ENCODE measurements around the gene COX6B2. TPM values are rescaled to one million over a fixed set of nuclear protein-coding genes. Genes with fewer than 3 reads are reported as not detected.
A peak's percentile ranks its signal among the peaks of the same experiment; 100 is the strongest.

COX6B2 gene
- total and polyA plus RNA-seq, 2 donors (not counting 1 experiment from before 2014, with no cell fraction given) = 0.14 to 0.17 TPM

DNA sequence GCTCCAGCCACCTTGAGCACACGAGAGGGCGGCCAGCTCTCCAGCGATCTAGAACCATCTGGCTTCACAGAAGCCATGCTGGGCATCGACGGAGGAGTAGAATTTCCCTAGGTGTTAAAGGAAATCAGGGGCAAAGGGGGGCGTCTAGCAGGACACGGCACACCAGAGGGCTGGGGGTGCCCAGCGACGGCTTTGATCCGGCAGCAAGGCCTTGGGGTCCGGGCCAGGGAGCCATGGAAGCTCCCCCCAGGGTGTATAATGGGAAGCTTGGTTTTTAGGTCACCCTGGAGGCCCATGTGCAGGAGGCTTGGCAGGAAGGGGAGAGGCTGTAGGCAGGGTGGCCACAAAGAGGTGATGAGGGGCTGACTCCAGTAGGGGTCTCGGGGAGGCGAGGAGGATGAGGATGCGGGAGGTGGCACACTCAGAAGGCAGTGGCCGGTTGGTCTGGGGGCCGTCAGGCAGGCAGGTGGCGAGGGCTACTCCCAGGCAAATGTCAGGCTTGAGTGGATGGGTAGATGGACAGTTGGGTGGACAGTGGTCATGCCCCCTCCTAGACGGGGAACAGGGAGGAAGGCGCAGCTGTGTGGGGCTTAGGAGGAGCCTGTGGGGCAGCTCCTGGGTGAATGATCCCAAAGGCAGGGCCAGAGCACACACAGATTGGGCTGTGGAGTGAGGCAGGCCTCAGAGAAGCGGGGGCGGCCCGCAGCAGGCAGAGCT lies 9.3 kb downstream of the COX6B2 start:
- no peaks in the 10 kb centered on the region for H4K20me1 ChIP-seq (ENCODE audit: control insufficient read depth, extremely low read depth, insufficient read depth, low read length)
- H3K4me3 ChIP-seq (replicated peaks in 1 of 4; ENCODE audit: control extremely low read depth in 1 of 4, insufficient read depth in 1 of 4, low read depth in 3 of 4, low read length in 4 of 4) = no peak overlapping the region
- no peaks in the 10 kb centered on the region for H3K79me2 ChIP-seq (ENCODE audit: control insufficient read depth, insufficient read depth, low read length)
- no peak for DNase-seq (ENCODE audit: low read depth in 2 of 2)
- no peak for TF ChIP-seq EZH2 (IDR thresholded peaks at IDR 0.05; ENCODE audit: low read length, missing control alignments)
- TF ChIP-seq, protein P1, sequence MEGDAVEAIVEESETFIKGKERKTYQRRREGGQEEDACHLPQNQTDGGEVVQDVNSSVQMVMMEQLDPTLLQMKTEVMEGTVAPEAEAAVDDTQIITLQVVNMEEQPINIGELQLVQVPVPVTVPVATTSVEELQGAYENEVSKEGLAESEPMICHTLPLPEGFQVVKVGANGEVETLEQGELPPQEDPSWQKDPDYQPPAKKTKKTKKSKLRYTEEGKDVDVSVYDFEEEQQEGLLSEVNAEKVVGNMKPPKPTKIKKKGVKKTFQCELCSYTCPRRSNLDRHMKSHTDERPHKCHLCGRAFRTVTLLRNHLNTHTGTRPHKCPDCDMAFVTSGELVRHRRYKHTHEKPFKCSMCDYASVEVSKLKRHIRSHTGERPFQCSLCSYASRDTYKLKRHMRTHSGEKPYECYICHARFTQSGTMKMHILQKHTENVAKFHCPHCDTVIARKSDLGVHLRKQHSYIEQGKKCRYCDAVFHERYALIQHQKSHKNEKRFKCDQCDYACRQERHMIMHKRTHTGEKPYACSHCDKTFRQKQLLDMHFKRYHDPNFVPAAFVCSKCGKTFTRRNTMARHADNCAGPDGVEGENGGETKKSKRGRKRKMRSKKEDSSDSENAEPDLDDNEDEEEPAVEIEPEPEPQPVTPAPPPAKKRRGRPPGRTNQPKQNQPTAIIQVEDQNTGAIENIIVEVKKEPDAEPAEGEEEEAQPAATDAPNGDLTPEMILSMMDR (conservative IDR thresholded peaks at IDR 0.05 in 1 of 2, IDR thresholded peaks at IDR 0.05 in 1 of 2; ENCODE audit: low read depth in 1 of 2, low read length in 2 of 2) = no peak
- peaks cover 5% of the 10 kb centered on the region for H3K4me1 ChIP-seq (ENCODE audit: control insufficient read depth, extremely low read depth, insufficient read depth, low read length)
- H3K36me3 ChIP-seq (ENCODE audit: control insufficient read depth, insufficient read depth, low read length) = peaks cover 4% of the 10 kb centered on the region
- H3K9ac ChIP-seq (ENCODE audit: insufficient read depth, low read length) = no peak overlapping the region
- H2AFZ ChIP-seq (ENCODE audit: low read length) = no peak overlapping the region
- H3K4me2 ChIP-seq (ENCODE audit: extremely low read depth, insufficient read depth, low read length) = no peak overlapping the region
- H3K27me3 ChIP-seq (ENCODE audit: control insufficient read depth, insufficient read depth, low read length) = no peaks in the 10 kb centered on the region
- no peaks in the 10 kb centered on the region for H3K9me3 ChIP-seq (ENCODE audit: control insufficient read depth, insufficient read depth, low read depth, low read length)
- no peak overlapping the region for H3K27ac ChIP-seq (ENCODE audit: insufficient read depth, low read length)

DNA sequence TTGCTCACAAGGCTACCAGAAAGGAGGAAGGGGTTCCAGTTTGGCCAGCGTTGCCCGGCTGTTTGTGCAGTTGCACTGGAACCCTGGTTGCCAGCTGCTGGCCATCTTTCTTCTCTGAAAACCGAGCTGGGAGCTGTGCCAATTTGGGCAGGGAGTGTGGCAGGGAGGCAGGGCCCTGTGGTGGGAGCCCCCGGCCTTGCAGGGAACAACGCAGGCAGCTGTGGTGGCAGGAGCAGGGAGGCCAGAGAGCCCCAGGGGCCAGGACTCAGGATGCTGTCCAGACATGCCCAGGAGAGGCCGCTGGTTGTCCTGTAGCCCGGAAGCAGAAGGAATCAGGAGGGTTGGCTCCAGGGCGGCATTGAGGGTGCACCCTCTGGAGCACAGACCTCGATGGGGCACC lies 10.1 kb downstream of the COX6B2 start:
- no peaks in the 10 kb centered on the region for H4K20me1 ChIP-seq (ENCODE audit: control insufficient read depth, extremely low read depth, insufficient read depth, low read length)
- no peaks in the 10 kb centered on the region for H3K9me3 ChIP-seq (ENCODE audit: control insufficient read depth, insufficient read depth, low read depth, low read length)
- no peak overlapping the region for H2AFZ ChIP-seq (ENCODE audit: low read length)
- H3K27ac ChIP-seq (ENCODE audit: insufficient read depth, low read length) = no peak overlapping the region
- H3K79me2 ChIP-seq (ENCODE audit: control insufficient read depth, insufficient read depth, low read length) = no peaks in the 10 kb centered on the region
- no peaks in the 10 kb centered on the region for H3K27me3 ChIP-seq (ENCODE audit: control insufficient read depth, insufficient read depth, low read length)
- H3K4me2 ChIP-seq (ENCODE audit: extremely low read depth, insufficient read depth, low read length) = no peak overlapping the region
- no peak for TF ChIP-seq EZH2 (IDR thresholded peaks at IDR 0.05; ENCODE audit: low read length, missing control alignments)
- TF ChIP-seq, protein P1 (conservative IDR thresholded peaks at IDR 0.05 in 1 of 2, IDR thresholded peaks at IDR 0.05 in 1 of 2; ENCODE audit: low read depth in 1 of 2, low read length in 2 of 2) = no peak
- peak in 1 of 2 donors; percentile 40 for DNase-seq (ENCODE audit: low read depth in 2 of 2)
- H3K4me3 ChIP-seq (replicated peaks in 1 of 4; ENCODE audit: control extremely low read depth in 1 of 4, insufficient read depth in 1 of 4, low read depth in 3 of 4, low read length in 4 of 4) = no peak overlapping the region
- H3K36me3 ChIP-seq (ENCODE audit: control insufficient read depth, insufficient read depth, low read length) = peaks cover 4% of the 10 kb centered on the region
- H3K4me1 ChIP-seq (ENCODE audit: control insufficient read depth, extremely low read depth, insufficient read depth, low read length) = peaks cover 8% of the 10 kb centered on the region
- H3K9ac ChIP-seq (ENCODE audit: insufficient read depth, low read length) = no peak overlapping the region

DNA sequence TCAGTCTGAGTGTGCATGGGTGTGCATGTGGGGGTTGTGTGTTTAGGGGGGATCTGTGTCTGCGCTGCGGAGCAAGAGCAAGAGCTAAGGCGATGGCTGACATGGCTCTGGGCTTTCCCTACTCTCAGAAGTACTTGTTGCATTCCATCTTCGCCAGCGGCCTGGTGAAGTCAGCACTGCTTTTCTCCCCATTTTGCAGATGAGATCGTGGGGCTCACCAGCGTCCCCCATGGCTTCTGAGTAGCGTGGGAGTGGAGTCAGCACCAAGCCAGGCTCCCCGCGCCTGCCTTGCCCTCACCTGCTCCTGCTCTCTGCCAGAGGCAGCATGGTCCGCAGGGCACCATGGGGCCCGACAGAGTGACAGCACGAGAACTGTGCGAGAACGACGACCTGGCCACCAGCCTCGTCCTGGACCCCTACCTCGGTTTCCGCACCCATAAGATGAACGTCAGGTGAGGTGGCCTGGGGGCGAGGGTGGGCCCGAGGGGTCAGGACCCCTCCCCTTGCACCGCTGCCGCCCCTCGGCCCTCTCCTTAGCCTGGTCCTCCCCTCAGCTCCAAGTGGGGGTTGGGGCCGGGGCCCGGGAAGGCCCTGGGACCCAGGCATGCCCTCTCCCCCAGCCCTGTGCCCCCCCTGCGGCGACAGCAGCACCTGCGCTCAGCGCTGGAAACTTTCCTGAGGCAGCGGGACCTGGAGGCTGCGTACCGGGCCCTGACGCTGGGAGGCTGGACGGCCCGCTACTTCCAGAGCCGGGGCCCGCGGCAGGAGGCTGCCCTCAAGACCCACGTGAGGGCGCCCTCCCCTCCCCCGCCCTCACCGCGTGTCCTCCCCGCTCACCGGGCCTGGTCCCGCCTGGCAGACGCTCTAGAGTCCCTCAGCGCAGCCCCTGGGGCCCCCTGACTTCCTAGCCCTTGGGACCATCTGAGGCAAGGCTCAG lies 12.7 kb downstream of the COX6B2 start:
- Histone ChIP-seq H3K79me2 (ENCODE audit: control insufficient read depth, insufficient read depth, low read length) (no peaks in the 10 kb centered on the region), H2AFZ (ENCODE audit: low read length) (no peak overlapping the region), H3K4me3 (replicated peaks in 1 of 4; ENCODE audit: control extremely low read depth in 1 of 4, insufficient read depth in 1 of 4, low read depth in 3 of 4, low read length in 4 of 4) (peak overlapping the region in 1 of 4 experiments; percentile 27), H3K9ac (ENCODE audit: insufficient read depth, low read length) (no peak overlapping the region), H3K27ac (ENCODE audit: insufficient read depth, low read length) (no peak overlapping the region), H3K4me2 (ENCODE audit: extremely low read depth, insufficient read depth, low read length) (peak overlapping the region; percentile 35), H3K4me1 (ENCODE audit: control insufficient read depth, extremely low read depth, insufficient read depth, low read length) (peaks cover 11% of the 10 kb centered on the region), H3K27me3 (ENCODE audit: control insufficient read depth, insufficient read depth, low read length) (peaks cover 2% of the 10 kb centered on the region), H3K9me3 (ENCODE audit: control insufficient read depth, insufficient read depth, low read depth, low read length) (no peaks in the 10 kb centered on the region), H4K20me1 (ENCODE audit: control insufficient read depth, extremely low read depth, insufficient read depth, low read length) (no peaks in the 10 kb centered on the region), H3K36me3 (ENCODE audit: control insufficient read depth, insufficient read depth, low read length) (peaks cover 4% of the 10 kb centered on the region)
- no peak for DNase-seq (ENCODE audit: low read depth in 2 of 2)
- TF ChIP-seq, protein P1 (conservative IDR thresholded peaks at IDR 0.05 in 1 of 2, IDR thresholded peaks at IDR 0.05 in 1 of 2; ENCODE audit: low read depth in 1 of 2, low read length in 2 of 2) = no peak
- TF ChIP-seq EZH2 (IDR thresholded peaks at IDR 0.05; ENCODE audit: low read length, missing control alignments) = no peak
